LNCaP clone FGC (cell line): ENCODE results near the gene MDM4.

ENCODE experiments used
- DNase-seq: peaks from one replicate; pipeline ENCODE4 v3.0.0-alpha.2; 2011; ENCODE audit warnings: low read depth
- H3K4me3 ChIP-seq: 2 replicates; pipeline ENCODE4 v1.5.1; 2011; ENCODE audit warnings: mild to moderate bottlenecking, low read depth, low read length, control low read depth
- CTCF ChIP-seq: IDR thresholded peaks from 2 replicates; pipeline ENCODE4 v1.5.1; 2012; ENCODE audit warnings: mild to moderate bottlenecking; ENCODE audit not compliant: control insufficient read depth, insufficient read depth; ENCODE audit errors: extremely low read depth

MDM4 gene

GRCh38 chr1:204600968-204601367 lies 84.8 kb downstream of the MDM4 start:
- H3K4me3 ChIP-seq: no peak overlapping the region
- no peak for DNase-seq
- TF ChIP-seq CTCF: no peak

GRCh38 chr1:204602111-204602579 lies 85.9 kb downstream of the MDM4 start:
- no peak for DNase-seq
- no peak for TF ChIP-seq CTCF
- no peak overlapping the region for H3K4me3 ChIP-seq

GRCh38 chr1:204602871-204603542 lies 86.8 kb downstream of the MDM4 start:
- TF ChIP-seq CTCF: no peak
- DNase-seq: no peak
- H3K4me3 ChIP-seq: no peak overlapping the region

- H3K4me3 ChIP-seq: no peak overlapping the region
- TF ChIP-seq CTCF: no peak
- no peak for DNase-seq
These were observed 89.6 kb downstream of the MDM4 start for GRCh38 chr1:204605791-204606190.
